ENCODE data around the gene GRIK2. TPM values are rescaled to one million over a fixed set of nuclear protein-coding genes. Genes with fewer than 3 reads are reported as not detected.

The GRIK2 gene
- total RNA-seq, 2 donors from 2014 or later = 1.00 to 4.5 TPM

- H3K9ac ChIP-seq (ENCODE audit: extremely low read depth, low read length, poor library complexity, severe bottlenecking) = no peak overlapping the region
- no peaks in the 10 kb centered on the region for H3K9me3 ChIP-seq (ENCODE audit: control insufficient read depth, low read length)
- no peak for TF ChIP-seq CTCF (conservative IDR thresholded peaks at IDR 0.05)
- no peak for DNase-seq
- H3K9me3 Mint-ChIP-seq = no peaks in the 10 kb centered on the region
- no peaks in the 10 kb centered on the region for H3K27me3 Mint-ChIP-seq (ENCODE audit: insufficient read depth)
- no peaks in the 10 kb centered on the region for H3K36me3 ChIP-seq (ENCODE audit: control insufficient read depth, insufficient read depth, low read length)
- H3K36me3 Mint-ChIP-seq (ENCODE audit: low read depth) = no peaks in the 10 kb centered on the region
- H3K4me1 Mint-ChIP-seq = peaks cover 18% of the 10 kb centered on the region
- 90 to 97% methylated on average over 4 to 5 of the region's 5 CpGs for WGBS, 2 experiments (ENCODE audit: insufficient coverage in 1 of 2, insufficient read length in 1 of 2)
- no peak overlapping the region for H3K4me3 Mint-ChIP-seq
- no peaks in the 10 kb centered on the region for H3K4me1 ChIP-seq (ENCODE audit: control insufficient read depth, insufficient read depth, low read length)
- no peak overlapping the region for H3K4me3 ChIP-seq (ENCODE audit: low read length)
- H3K27ac ChIP-seq (ENCODE audit: low read depth, low read length) = no peak overlapping the region
- no peak overlapping the region for H3K27ac Mint-ChIP-seq
- no peaks in the 10 kb centered on the region for H3K27me3 ChIP-seq (ENCODE audit: control insufficient read depth, insufficient read depth, low read length, poor library complexity, severe bottlenecking)
Measured at GRCh38 chr6:101429845-101430244, 36.3 kb downstream of the GRIK2 start.

GRCh38 chr6:101433141-101433540 lies 39.6 kb downstream of the GRIK2 start:
- Mint-ChIP-seq H3K36me3 (ENCODE audit: low read depth) (no peaks in the 10 kb centered on the region), H3K27ac (no peak overlapping the region), H3K9me3 (no peaks in the 10 kb centered on the region), H3K4me1 (peaks cover 26% of the 10 kb centered on the region), H3K27me3 (ENCODE audit: insufficient read depth) (no peaks in the 10 kb centered on the region), H3K4me3 (no peak overlapping the region)
- H3K36me3 ChIP-seq (ENCODE audit: control insufficient read depth, insufficient read depth, low read length) = no peaks in the 10 kb centered on the region
- H3K4me1 ChIP-seq (ENCODE audit: control insufficient read depth, insufficient read depth, low read length) = no peaks in the 10 kb centered on the region
- H3K9me3 ChIP-seq (ENCODE audit: control insufficient read depth, low read length) = no peaks in the 10 kb centered on the region
- H3K27me3 ChIP-seq (ENCODE audit: control insufficient read depth, insufficient read depth, low read length, poor library complexity, severe bottlenecking) = no peaks in the 10 kb centered on the region
- WGBS, 2 experiments (ENCODE audit: insufficient coverage in 1 of 2, insufficient read length in 1 of 2) = 91 to 94% methylated on average over 5 of the region's 5 CpGs
- no peak overlapping the region for H3K4me3 ChIP-seq (ENCODE audit: low read length)
- no peak overlapping the region for H3K27ac ChIP-seq (ENCODE audit: low read depth, low read length)
- DNase-seq = no peak
- no peak overlapping the region for H3K9ac ChIP-seq (ENCODE audit: extremely low read depth, low read length, poor library complexity, severe bottlenecking)
- no peak for TF ChIP-seq CTCF (conservative IDR thresholded peaks at IDR 0.05)

- no peaks in the 10 kb centered on the region for H3K9me3 ChIP-seq (ENCODE audit: control insufficient read depth, low read length)
- DNase-seq = no peak
- Mint-ChIP-seq H3K4me3 (no peak overlapping the region), H3K4me1 (peaks cover 20% of the 10 kb centered on the region), H3K27ac (no peak overlapping the region), H3K36me3 (ENCODE audit: low read depth) (no peaks in the 10 kb centered on the region), H3K9me3 (no peaks in the 10 kb centered on the region), H3K27me3 (ENCODE audit: insufficient read depth) (no peaks in the 10 kb centered on the region)
- no peak for TF ChIP-seq CTCF (conservative IDR thresholded peaks at IDR 0.05)
- H3K4me3 ChIP-seq (ENCODE audit: low read length) = no peak overlapping the region
- H3K36me3 ChIP-seq (ENCODE audit: control insufficient read depth, insufficient read depth, low read length) = no peaks in the 10 kb centered on the region
- WGBS, 2 experiments (ENCODE audit: insufficient coverage in 1 of 2, insufficient read length in 1 of 2) = 67 to 81% methylated on average over 1 to 2 of the region's 2 CpGs
- no peaks in the 10 kb centered on the region for H3K27me3 ChIP-seq (ENCODE audit: control insufficient read depth, insufficient read depth, low read length, poor library complexity, severe bottlenecking)
- no peak overlapping the region for H3K9ac ChIP-seq (ENCODE audit: extremely low read depth, low read length, poor library complexity, severe bottlenecking)
- H3K4me1 ChIP-seq (ENCODE audit: control insufficient read depth, insufficient read depth, low read length) = no peaks in the 10 kb centered on the region
- H3K27ac ChIP-seq (ENCODE audit: low read depth, low read length) = no peak overlapping the region
Measured at GRCh38 chr6:101434601-101435000, 41.1 kb downstream of the GRIK2 start.

Measured in endodermal cell (in vitro differentiated cells).